ENCODE results near the gene SLC24A5.
A peak's percentile ranks its signal among the peaks of the same experiment; 100 is the strongest.

The SLC24A5 gene

GRCh38 chr15:48143856-48144255, 23.1 kb downstream of the SLC24A5 start:
- no peaks in the 10 kb centered on the region for H3K9me2 ChIP-seq (replicated peaks; ENCODE audit: insufficient read depth, low read length)
- no peaks in the 10 kb centered on the region for H3K36me3 ChIP-seq (replicated peaks; ENCODE audit: insufficient read depth, low read length)
- no peak overlapping the region for H2AFZ ChIP-seq (ENCODE audit: low read length)
- no peak overlapping the region for H3K9ac ChIP-seq (ENCODE audit: low read length)
- no peak overlapping the region for H3K4me3 ChIP-seq (ENCODE audit: low read length)
- no peak for TF ChIP-seq EZH2 (optimal IDR thresholded peaks at IDR 0.05; ENCODE audit: low read depth, low read length)
- TF ChIP-seq EZH2phosphoT487 (IDR thresholded peaks at IDR 0.05; ENCODE audit: low read length), result no peak
- no peak for TF ChIP-seq CTCF (IDR thresholded peaks at IDR 0.05; ENCODE audit: low read length)
- H3K27me3 ChIP-seq (replicated peaks; ENCODE audit: insufficient read depth, low read length), result no peaks in the 10 kb centered on the region
- H3K27ac ChIP-seq (ENCODE audit: low read length), result no peak overlapping the region
- H3K9me3 ChIP-seq (replicated peaks; ENCODE audit: insufficient read depth, low read length), result no peaks in the 10 kb centered on the region
- H3K4me2 ChIP-seq (ENCODE audit: low read depth, low read length), result no peak overlapping the region
- DNase-seq, result no peak
- no peaks in the 10 kb centered on the region for H3F3A ChIP-seq (ENCODE audit: insufficient read depth, low read length)
- no peaks in the 10 kb centered on the region for H3K4me1 ChIP-seq (ENCODE audit: low read length)
- no peaks in the 10 kb centered on the region for H3K79me2 ChIP-seq (ENCODE audit: low read length)
- no peaks in the 10 kb centered on the region for H4K20me1 ChIP-seq (ENCODE audit: insufficient read depth, low read length)

GRCh38 chr15:48144889-48145288, 24.1 kb downstream of the SLC24A5 start:
- Histone ChIP-seq H3K4me2 (ENCODE audit: low read depth, low read length) (no peak overlapping the region), H3K27ac (ENCODE audit: low read length) (no peak overlapping the region), H3K9me2 (replicated peaks; ENCODE audit: insufficient read depth, low read length) (no peaks in the 10 kb centered on the region)

GRCh38 chr15:48145923-48146322, 25.1 kb downstream of the SLC24A5 start:
- H2AFZ ChIP-seq (ENCODE audit: low read length), result no peak overlapping the region
- no peak overlapping the region for H3K4me3 ChIP-seq (ENCODE audit: low read length)
- H3K4me1 ChIP-seq (ENCODE audit: low read length), result no peaks in the 10 kb centered on the region
- no peaks in the 10 kb centered on the region for H3K9me2 ChIP-seq (replicated peaks; ENCODE audit: insufficient read depth, low read length)
- no peak overlapping the region for H3K4me2 ChIP-seq (ENCODE audit: low read depth, low read length)
- H3K79me2 ChIP-seq (ENCODE audit: low read length), result no peaks in the 10 kb centered on the region
- no peak for DNase-seq
- H3K27ac ChIP-seq (ENCODE audit: low read length), result no peak overlapping the region
- TF ChIP-seq EZH2 (optimal IDR thresholded peaks at IDR 0.05; ENCODE audit: low read depth, low read length) (no peak), EZH2phosphoT487 (IDR thresholded peaks at IDR 0.05; ENCODE audit: low read length) (no peak), CTCF (IDR thresholded peaks at IDR 0.05; ENCODE audit: low read length) (no peak)
- no peaks in the 10 kb centered on the region for H3K9me3 ChIP-seq (replicated peaks; ENCODE audit: insufficient read depth, low read length)
- no peaks in the 10 kb centered on the region for H3F3A ChIP-seq (ENCODE audit: insufficient read depth, low read length)
- H3K27me3 ChIP-seq (replicated peaks; ENCODE audit: insufficient read depth, low read length), result no peaks in the 10 kb centered on the region
- no peak overlapping the region for H3K9ac ChIP-seq (ENCODE audit: low read length)
- no peaks in the 10 kb centered on the region for H3K36me3 ChIP-seq (replicated peaks; ENCODE audit: insufficient read depth, low read length)
- H4K20me1 ChIP-seq (ENCODE audit: insufficient read depth, low read length), result no peaks in the 10 kb centered on the region

More at GRCh38 chr15:48144889-48145288, 24.1 kb downstream of the SLC24A5 start:
- DNase-seq, result peak; percentile 8
- Histone ChIP-seq H3K79me2 (ENCODE audit: low read length) (no peaks in the 10 kb centered on the region), H3K27me3 (replicated peaks; ENCODE audit: insufficient read depth, low read length) (no peaks in the 10 kb centered on the region), H3K36me3 (replicated peaks; ENCODE audit: insufficient read depth, low read length) (no peaks in the 10 kb centered on the region), H4K20me1 (ENCODE audit: insufficient read depth, low read length) (no peaks in the 10 kb centered on the region), H3K4me3 (ENCODE audit: low read length) (no peak overlapping the region), H3K9ac (ENCODE audit: low read length) (no peak overlapping the region), H2AFZ (ENCODE audit: low read length) (no peak overlapping the region), H3K9me3 (replicated peaks; ENCODE audit: insufficient read depth, low read length) (no peaks in the 10 kb centered on the region), H3F3A (ENCODE audit: insufficient read depth, low read length) (no peaks in the 10 kb centered on the region), H3K4me1 (ENCODE audit: low read length) (no peaks in the 10 kb centered on the region)
- no peak for TF ChIP-seq CTCF (IDR thresholded peaks at IDR 0.05; ENCODE audit: low read length)
- no peak for TF ChIP-seq EZH2 (optimal IDR thresholded peaks at IDR 0.05; ENCODE audit: low read depth, low read length)
- no peak for TF ChIP-seq EZH2phosphoT487 (IDR thresholded peaks at IDR 0.05; ENCODE audit: low read length)
